Karpas-422 (cell line): ENCODE results near the gene SFRP2. TPM values are rescaled to one million over a fixed set of nuclear protein-coding genes. Genes with fewer than 3 reads are reported as not detected.

Experiments
- DNase-seq: peaks from one replicate; pipeline ENCODE4 v3.0.0-alpha.2; 2015
- H2AFZ ChIP-seq: fragments of 200-600 bp; sonication (generic); 2 replicates; pipeline ENCODE4 v1.6.1; 2014; ENCODE audit warnings: antibody characterized with exemption, low read length, mixed read lengths
- H3K27ac ChIP-seq: fragments of 200-600 bp; sonication (generic); 2 replicates; pipeline ENCODE4 v1.5.1; 2014; ENCODE audit warnings: mild to moderate bottlenecking, low read length, moderate library complexity
- H3K27me3 ChIP-seq: fragments of 200-600 bp; sonication (generic); 2 replicates; pipeline ENCODE4 v1.6.1; 2014; ENCODE audit warnings: low read length, mixed read lengths
- H3K36me3 ChIP-seq: fragments of 200-600 bp; sonication (generic); 2 replicates; pipeline ENCODE4 v1.6.1; 2014; ENCODE audit warnings: low read length, mixed read lengths; ENCODE audit not compliant: insufficient read depth
- H3K4me1 ChIP-seq: fragments of 200-600 bp; sonication (generic); 2 replicates; pipeline ENCODE4 v1.6.1; 2014; ENCODE audit warnings: mild to moderate bottlenecking, low read length, mixed read lengths
- H3K4me2 ChIP-seq: fragments of 200-600 bp; sonication (generic); 2 replicates; pipeline ENCODE4 v1.6.1; 2014; ENCODE audit warnings: low read length, low read depth, mild to moderate bottlenecking; ENCODE audit not compliant: poor library complexity, severe bottlenecking
- H3K4me3 ChIP-seq: fragments of 200-600 bp; sonication (generic); 2 replicates; pipeline ENCODE4 v1.5.1; 2014; ENCODE audit warnings: mild to moderate bottlenecking, antibody characterized with exemption, low read length, mixed read lengths
- H3K79me2 ChIP-seq: fragments of 200-600 bp; sonication (generic); 2 replicates; pipeline ENCODE4 v1.6.1; 2014; ENCODE audit warnings: mild to moderate bottlenecking, low read length, mixed read lengths
- H3K9ac ChIP-seq: fragments of 200-600 bp; sonication (generic); 2 replicates; pipeline ENCODE4 v1.6.0; 2014; ENCODE audit warnings: low read length
- H3K9me2 ChIP-seq: fragments of 200-600 bp; sonication (generic), shearing (Covaris generic); replicated peaks from 2 replicates; pipeline ENCODE4 v1.6.0; 2014; ENCODE audit warnings: mild to moderate bottlenecking, low read length, moderate library complexity; ENCODE audit not compliant: insufficient read depth
- H3K9me3 ChIP-seq: fragments of 300-700, 200-600 bp; sonication (generic); 2 replicates; pipeline ENCODE4 v1.6.1; 2014; ENCODE audit warnings: low read length, mixed read lengths
- H4K20me1 ChIP-seq: fragments of 200-600 bp; sonication (generic); 2 replicates; pipeline ENCODE4 v1.6.1; 2014; ENCODE audit warnings: mild to moderate bottlenecking, antibody characterized with exemption, low read length, low read depth; ENCODE audit not compliant: insufficient read depth
- total RNA-seq: library from RNA; depleted of rRNA; stranded (reverse); fragments of >200 nt; shearing (Covaris generic); gene quantifications from 2 replicates; pipeline ENCODE4 v1.2.3, GENCODE V29; 2014; ENCODE audit warnings: low replicate concordance; rRNA removed

Gene SFRP2, protein sequence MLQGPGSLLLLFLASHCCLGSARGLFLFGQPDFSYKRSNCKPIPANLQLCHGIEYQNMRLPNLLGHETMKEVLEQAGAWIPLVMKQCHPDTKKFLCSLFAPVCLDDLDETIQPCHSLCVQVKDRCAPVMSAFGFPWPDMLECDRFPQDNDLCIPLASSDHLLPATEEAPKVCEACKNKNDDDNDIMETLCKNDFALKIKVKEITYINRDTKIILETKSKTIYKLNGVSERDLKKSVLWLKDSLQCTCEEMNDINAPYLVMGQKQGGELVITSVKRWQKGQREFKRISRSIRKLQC
- not detected in 2 replicates for total RNA-seq

DNA sequence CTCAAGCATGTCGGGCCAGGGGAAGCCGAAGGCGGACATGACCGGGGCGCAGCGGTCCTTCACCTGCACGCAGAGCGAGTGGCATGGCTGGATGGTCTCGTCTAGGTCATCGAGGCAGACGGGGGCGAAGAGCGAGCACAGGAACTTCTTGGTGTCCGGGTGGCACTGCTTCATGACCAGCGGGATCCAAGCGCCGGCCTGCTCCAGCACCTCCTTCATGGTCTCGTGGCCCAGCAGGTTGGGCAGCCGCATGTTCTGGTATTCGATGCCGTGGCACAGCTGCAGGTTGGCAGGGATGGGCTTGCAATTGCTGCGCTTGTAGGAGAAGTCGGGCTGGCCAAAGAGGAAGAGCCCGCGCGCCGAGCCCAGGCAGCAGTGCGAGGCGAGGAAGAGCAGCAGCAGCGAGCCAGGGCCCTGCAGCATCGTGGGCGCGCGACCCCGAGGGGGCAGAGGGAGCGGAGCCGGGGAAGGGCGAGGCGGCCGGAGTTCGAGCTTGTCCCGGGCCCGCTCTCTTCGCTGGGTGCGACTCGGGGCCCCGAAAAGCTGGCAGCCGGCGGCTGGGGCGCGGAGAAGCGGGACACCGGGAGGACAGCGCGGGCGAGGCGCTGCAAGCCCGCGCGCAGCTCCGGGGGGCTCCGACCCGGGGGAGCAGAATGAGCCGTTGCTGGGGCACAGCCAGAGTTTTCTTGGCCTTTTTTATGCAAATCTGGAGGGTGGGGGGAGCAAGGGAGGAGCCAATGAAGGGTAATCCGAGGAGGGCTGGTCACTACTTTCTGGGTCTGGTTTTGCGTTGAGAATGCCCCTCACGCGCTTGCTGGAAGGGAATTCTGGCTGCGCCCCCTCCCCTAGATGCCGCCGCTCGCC lies at the start of gene SFRP2:
SFRP2 (minus strand) TSS at position 671 of the 864 bp plus-strand sequence; CDS start at position 423, 248 bp downstream.
- DNase-seq = no peak
- no peaks in the 10 kb centered on the region for H3K4me1 ChIP-seq
- H3K9ac ChIP-seq = no peak within 1 kb of the TSS
- no peak within 1 kb of the TSS for H2AFZ ChIP-seq
- no peaks in the 10 kb centered on the region for H3K9me2 ChIP-seq
- H3K4me2 ChIP-seq = no peak within 1 kb of the TSS
- no peaks in the 10 kb centered on the region for H3K27me3 ChIP-seq
- H3K27ac ChIP-seq = no peak within 1 kb of the TSS
- H3K9me3 ChIP-seq = no peaks in the 10 kb centered on the region
- no peaks in the 10 kb centered on the region for H4K20me1 ChIP-seq
- H3K79me2 ChIP-seq = no peaks in the 10 kb centered on the region
- H3K4me3 ChIP-seq = no peak within 1 kb of the TSS
- no peaks in the 10 kb centered on the region for H3K36me3 ChIP-seq

DNA sequence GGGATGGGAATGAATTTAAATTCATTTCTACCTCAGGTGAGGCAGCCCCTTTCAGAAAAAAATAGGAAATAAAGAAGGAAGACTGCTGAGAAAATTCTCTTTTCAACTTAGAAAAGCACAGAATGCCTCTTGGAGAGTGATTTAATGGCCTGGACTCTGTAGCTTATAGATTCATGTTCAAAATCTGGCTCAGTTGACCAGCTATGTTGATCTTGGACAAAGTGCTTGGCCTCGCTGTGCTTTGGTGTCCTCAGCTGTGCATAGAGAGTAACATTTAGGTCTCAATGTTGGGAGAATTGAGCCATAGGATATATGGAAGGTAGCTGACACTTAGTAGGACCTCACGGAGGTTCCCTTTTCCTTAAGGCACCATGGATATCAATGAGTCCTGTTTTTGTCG lies 49.7 kb upstream of the SFRP2 start:
- Histone ChIP-seq H3K4me1 (no peaks in the 10 kb centered on the region), H3K9me3 (no peaks in the 10 kb centered on the region), H3K27me3 (no peaks in the 10 kb centered on the region), H3K4me2 (no peak overlapping the region), H3K27ac (no peak overlapping the region), H3K36me3 (no peaks in the 10 kb centered on the region), H2AFZ (no peak overlapping the region), H3K9ac (no peak overlapping the region), H4K20me1 (no peaks in the 10 kb centered on the region), H3K79me2 (no peaks in the 10 kb centered on the region), H3K4me3 (no peak overlapping the region), H3K9me2 (no peaks in the 10 kb centered on the region)
- no peak for DNase-seq

DNA sequence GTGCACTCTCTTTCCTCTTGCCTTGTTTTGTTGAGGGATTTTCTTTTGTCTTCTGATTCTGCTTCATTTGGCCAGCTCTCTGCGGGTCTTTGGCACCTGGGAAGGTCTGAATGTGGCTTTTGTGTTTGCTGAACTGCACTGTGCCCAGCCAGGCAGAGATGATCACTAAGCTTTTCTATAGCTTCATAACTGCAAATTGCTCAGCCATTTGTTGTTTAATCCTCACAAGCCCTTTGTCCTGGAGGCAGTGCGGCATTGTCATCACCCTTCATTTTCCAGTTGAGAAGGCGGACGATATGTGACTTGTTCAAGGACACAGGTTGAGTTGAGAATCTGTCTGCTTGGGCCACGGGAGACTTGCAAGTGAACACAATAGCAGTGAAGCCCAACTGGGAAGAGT lies 46.0 kb upstream of the SFRP2 start:
- no peak overlapping the region for H3K27ac ChIP-seq
- H3K9ac ChIP-seq = no peak overlapping the region
- no peak for DNase-seq
- no peak overlapping the region for H3K4me3 ChIP-seq
- H3K4me2 ChIP-seq = no peak overlapping the region
- no peaks in the 10 kb centered on the region for H3K9me2 ChIP-seq
- H3K9me3 ChIP-seq = no peaks in the 10 kb centered on the region
- no peaks in the 10 kb centered on the region for H3K27me3 ChIP-seq
- H2AFZ ChIP-seq = no peak overlapping the region
- H4K20me1 ChIP-seq = no peaks in the 10 kb centered on the region
- no peaks in the 10 kb centered on the region for H3K4me1 ChIP-seq
- H3K36me3 ChIP-seq = no peaks in the 10 kb centered on the region
- no peaks in the 10 kb centered on the region for H3K79me2 ChIP-seq

DNA sequence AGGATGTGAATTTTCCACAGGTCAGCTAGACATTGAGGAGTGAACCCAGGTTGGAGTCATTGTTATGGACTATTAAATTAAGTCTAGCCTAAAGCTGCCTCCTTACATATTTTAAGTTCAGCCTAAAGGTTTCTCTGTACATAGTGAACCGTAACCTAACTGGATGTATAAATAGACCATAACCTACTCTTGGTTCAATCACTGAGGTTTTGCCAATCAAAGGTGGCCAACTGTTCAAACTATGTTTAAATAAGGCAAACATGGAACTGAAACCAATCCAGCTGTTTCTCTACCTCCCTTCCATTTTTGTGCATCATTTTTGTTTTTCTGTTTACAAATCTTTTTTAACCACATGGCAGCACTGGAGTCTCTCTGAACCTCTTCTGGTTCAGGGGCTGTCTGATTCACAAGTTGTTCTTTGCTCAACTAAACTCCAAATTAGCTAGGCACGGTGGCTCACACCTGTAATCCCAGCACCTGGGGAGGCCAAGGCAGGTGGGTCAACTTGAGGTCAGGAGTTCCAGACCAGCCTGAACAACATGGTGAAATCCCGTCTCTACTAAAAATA lies 43.9 kb upstream of the SFRP2 start:
- no peaks in the 10 kb centered on the region for H3K9me3 ChIP-seq
- no peaks in the 10 kb centered on the region for H4K20me1 ChIP-seq
- no peak for DNase-seq
- H3K36me3 ChIP-seq = no peaks in the 10 kb centered on the region
- H3K4me3 ChIP-seq = no peak overlapping the region
- no peak overlapping the region for H2AFZ ChIP-seq
- H3K4me2 ChIP-seq = no peak overlapping the region
- H3K27ac ChIP-seq = no peak overlapping the region
- H3K4me1 ChIP-seq = no peaks in the 10 kb centered on the region
- no peaks in the 10 kb centered on the region for H3K79me2 ChIP-seq
- no peaks in the 10 kb centered on the region for H3K9me2 ChIP-seq
- H3K9ac ChIP-seq = no peak overlapping the region
- H3K27me3 ChIP-seq = no peaks in the 10 kb centered on the region

DNA sequence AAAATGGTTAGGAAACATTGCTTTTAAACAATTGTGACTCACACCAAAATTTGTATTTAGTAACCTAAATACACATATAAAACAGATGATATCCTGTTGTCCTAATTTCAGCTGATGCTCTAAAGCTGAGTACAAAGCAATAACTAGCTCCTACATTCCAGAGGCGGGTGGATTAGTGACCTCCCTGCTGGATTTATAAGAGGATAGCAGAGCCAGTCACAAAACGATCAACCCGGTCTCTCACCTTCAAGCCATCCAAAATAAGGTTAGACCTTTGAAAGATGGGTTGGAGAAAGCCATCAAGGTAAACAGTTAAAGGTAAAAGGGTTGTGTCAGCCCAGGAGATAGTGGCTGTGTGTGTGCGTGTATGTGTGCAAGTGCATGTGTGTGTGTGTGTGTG lies 43.2 kb upstream of the SFRP2 start:
- H3K27ac ChIP-seq = no peak overlapping the region
- no peak for DNase-seq
- H3K27me3 ChIP-seq = no peaks in the 10 kb centered on the region
- H2AFZ ChIP-seq = no peak overlapping the region
- no peaks in the 10 kb centered on the region for H3K79me2 ChIP-seq
- no peak overlapping the region for H3K4me3 ChIP-seq
- no peak overlapping the region for H3K4me2 ChIP-seq
- H3K36me3 ChIP-seq = no peaks in the 10 kb centered on the region
- no peaks in the 10 kb centered on the region for H3K4me1 ChIP-seq
- no peaks in the 10 kb centered on the region for H3K9me3 ChIP-seq
- no peaks in the 10 kb centered on the region for H4K20me1 ChIP-seq
- H3K9me2 ChIP-seq = no peaks in the 10 kb centered on the region
- H3K9ac ChIP-seq = no peak overlapping the region

GRCh38 chr4:153831245-153831644 lies 42.4 kb upstream of the SFRP2 start:
- no peak overlapping the region for H3K27ac ChIP-seq

DNA sequence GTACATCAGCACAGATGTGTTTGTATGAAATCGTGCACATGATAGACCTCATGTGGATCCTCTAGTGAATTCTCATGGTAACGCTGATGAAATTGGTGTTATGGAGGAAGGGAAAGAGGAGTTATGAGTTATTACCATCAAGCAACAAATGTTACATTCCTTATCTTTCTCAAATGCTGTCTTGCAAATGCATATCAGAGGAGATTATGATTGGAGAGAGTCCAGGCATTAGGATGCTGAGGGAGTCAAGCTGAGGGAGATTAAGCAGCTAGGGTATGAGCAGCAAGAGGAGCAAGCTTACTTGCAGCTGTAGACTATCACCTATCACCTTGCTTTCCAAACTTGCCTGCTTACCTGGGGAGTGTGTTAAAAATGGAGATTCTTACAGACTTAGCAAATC lies 36.8 kb upstream of the SFRP2 start:
- Histone ChIP-seq H3K9me2 (no peaks in the 10 kb centered on the region), H3K27me3 (0 out of 2 replicates have a peak, but pooled peaks cover 4% of the 10 kb centered on the region), H3K4me3 (no peak overlapping the region), H3K36me3 (no peaks in the 10 kb centered on the region), H3K9me3 (no peaks in the 10 kb centered on the region), H3K4me1 (no peaks in the 10 kb centered on the region), H3K27ac (no peak overlapping the region), H4K20me1 (no peaks in the 10 kb centered on the region), H3K79me2 (no peaks in the 10 kb centered on the region), H3K4me2 (no peak overlapping the region), H3K9ac (no peak overlapping the region), H2AFZ (no peak overlapping the region)
- no peak for DNase-seq

More at GRCh38 chr4:153831245-153831644, 42.4 kb upstream of the SFRP2 start:
- H3K4me2 ChIP-seq = no peak overlapping the region
- no peak overlapping the region for H3K9ac ChIP-seq
- no peaks in the 10 kb centered on the region for H4K20me1 ChIP-seq
- H3K9me2 ChIP-seq = no peaks in the 10 kb centered on the region
- DNase-seq = no peak
- no peaks in the 10 kb centered on the region for H3K27me3 ChIP-seq
- no peak overlapping the region for H3K4me3 ChIP-seq
- no peaks in the 10 kb centered on the region for H3K9me3 ChIP-seq
- H3K79me2 ChIP-seq = no peaks in the 10 kb centered on the region
- no peak overlapping the region for H2AFZ ChIP-seq
- no peaks in the 10 kb centered on the region for H3K36me3 ChIP-seq
- no peaks in the 10 kb centered on the region for H3K4me1 ChIP-seq

- Histone ChIP-seq H4K20me1 (no peaks in the 10 kb centered on the region), H3K9me3 (no peaks in the 10 kb centered on the region), H2AFZ (no peak overlapping the region), H3K4me2 (no peak overlapping the region), H3K4me3 (no peak overlapping the region), H3K79me2 (no peaks in the 10 kb centered on the region), H3K9me2 (no peaks in the 10 kb centered on the region), H3K9ac (no peak overlapping the region), H3K4me1 (no peaks in the 10 kb centered on the region), H3K27ac (no peak overlapping the region), H3K36me3 (no peaks in the 10 kb centered on the region), H3K27me3 (0 out of 2 replicates have a peak, but pooled peaks cover 4% of the 10 kb centered on the region)
- no peak for DNase-seq
Observed at GRCh38 chr4:153825126-153825525, 36.2 kb upstream of the SFRP2 start.
